Neural cell (in vitro differentiated cells): ENCODE results near the gene IER3.

ENCODE experiments used
- EP300 ChIP-seq: fragments of 450-650 bp; conservative IDR thresholded peaks from 2 replicates; pipeline ENCODE4 v1.6.1; 2014; ENCODE audit warnings: antibody characterized with exemption, mild to moderate bottlenecking, moderate library complexity; ENCODE audit not compliant: poor library complexity, severe bottlenecking
- RAD21 ChIP-seq: fragments of 450-650 bp; conservative IDR thresholded peaks from 2 replicates; pipeline ENCODE4 v1.6.1; 2014; ENCODE audit warnings: antibody characterized with exemption, mild to moderate bottlenecking, moderate library complexity
- REST ChIP-seq: IDR thresholded peaks from 2 replicates; pipeline ENCODE4 v1.6.1; 2012; ENCODE audit warnings: borderline replicate concordance
- TAF1 ChIP-seq: IDR thresholded peaks from 2 replicates; pipeline ENCODE4 v1.6.1; 2012; ENCODE audit warnings: low read depth
- TF ChIP-seq, protein P1 (sequence below): fragments of 450-650 bp; IDR thresholded peaks from 2 replicates; pipeline ENCODE4 v1.5.1; 2014; ENCODE audit warnings: antibody characterized with exemption, mild to moderate bottlenecking, moderate library complexity; ENCODE audit not compliant: poor library complexity, severe bottlenecking

DNA sequence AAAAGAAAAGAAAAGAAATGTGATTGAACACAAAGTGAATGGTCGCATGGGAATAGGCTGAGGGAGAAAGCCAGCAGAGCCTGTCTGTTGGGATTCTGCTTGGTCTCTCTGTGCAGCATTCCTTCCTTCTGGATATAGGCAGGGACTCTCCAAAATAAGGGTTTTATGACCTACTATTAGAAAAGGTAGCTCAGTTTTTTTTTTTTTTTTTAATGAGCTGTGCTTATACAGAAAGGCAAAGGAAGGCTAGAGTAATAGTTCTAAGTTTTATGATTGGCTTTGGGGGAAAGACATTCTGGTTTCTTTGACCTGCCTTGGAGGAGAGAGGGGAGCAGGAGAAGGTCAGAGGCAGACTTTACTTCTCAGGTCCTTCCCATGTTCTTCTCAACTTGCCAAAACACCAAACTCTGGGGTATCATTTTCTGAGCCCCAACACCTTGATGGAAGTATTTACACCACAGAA is 18.8 kb upstream of the IER3 start:
- TF ChIP-seq, protein P1, sequence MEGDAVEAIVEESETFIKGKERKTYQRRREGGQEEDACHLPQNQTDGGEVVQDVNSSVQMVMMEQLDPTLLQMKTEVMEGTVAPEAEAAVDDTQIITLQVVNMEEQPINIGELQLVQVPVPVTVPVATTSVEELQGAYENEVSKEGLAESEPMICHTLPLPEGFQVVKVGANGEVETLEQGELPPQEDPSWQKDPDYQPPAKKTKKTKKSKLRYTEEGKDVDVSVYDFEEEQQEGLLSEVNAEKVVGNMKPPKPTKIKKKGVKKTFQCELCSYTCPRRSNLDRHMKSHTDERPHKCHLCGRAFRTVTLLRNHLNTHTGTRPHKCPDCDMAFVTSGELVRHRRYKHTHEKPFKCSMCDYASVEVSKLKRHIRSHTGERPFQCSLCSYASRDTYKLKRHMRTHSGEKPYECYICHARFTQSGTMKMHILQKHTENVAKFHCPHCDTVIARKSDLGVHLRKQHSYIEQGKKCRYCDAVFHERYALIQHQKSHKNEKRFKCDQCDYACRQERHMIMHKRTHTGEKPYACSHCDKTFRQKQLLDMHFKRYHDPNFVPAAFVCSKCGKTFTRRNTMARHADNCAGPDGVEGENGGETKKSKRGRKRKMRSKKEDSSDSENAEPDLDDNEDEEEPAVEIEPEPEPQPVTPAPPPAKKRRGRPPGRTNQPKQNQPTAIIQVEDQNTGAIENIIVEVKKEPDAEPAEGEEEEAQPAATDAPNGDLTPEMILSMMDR = no peak
- TF ChIP-seq REST = no peak
- no peak for TF ChIP-seq RAD21
- no peak for TF ChIP-seq EP300
- TF ChIP-seq TAF1 = no peak
